ENCODE results near the gene SLC45A3.

GRCh38 chr1:205630241-205630640 is 50.1 kb downstream of the SLC45A3 start:
- TF ChIP-seq CTCF (IDR thresholded peaks at IDR 0.05; ENCODE audit: low read depth, low read length, missing input control): no peak
- TF ChIP-seq, protein P1, sequence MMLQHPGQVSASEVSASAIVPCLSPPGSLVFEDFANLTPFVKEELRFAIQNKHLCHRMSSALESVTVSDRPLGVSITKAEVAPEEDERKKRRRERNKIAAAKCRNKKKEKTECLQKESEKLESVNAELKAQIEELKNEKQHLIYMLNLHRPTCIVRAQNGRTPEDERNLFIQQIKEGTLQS (IDR thresholded peaks at IDR 0.05): no peak
- no peak for TF ChIP-seq EGR1 (IDR thresholded peaks at IDR 0.05; ENCODE audit: low read depth in 2 of 2)

Data from liver (tissue), 3 donors.